ENCODE results near the gene PRPSAP1. TPM values are rescaled to one million over a fixed set of nuclear protein-coding genes. Genes with fewer than 3 reads are reported as not detected.

Gene PRPSAP1
- polyA plus RNA-seq, 3 donors: 45.8 to 58.2 (median 51.2) TPM

- intact Hi-C loops (cut with micrococcal nuclease): loop anchor here (1.0 to 10.0 kb wide), 4 partner anchors 38 to 159 kb away; partner anchors contain the start of gene RNF157 (in 1 of the 2)
- Histone ChIP-seq H3K9ac (ENCODE audit: insufficient read depth, low read length, poor library complexity, severe bottlenecking) (no peak overlapping the region), H2AFZ (ENCODE audit: insufficient read depth, low read depth, low read length, poor library complexity, severe bottlenecking) (no peak overlapping the region), H3K27me3 (ENCODE audit: control insufficient read depth in 2 of 2, insufficient read depth in 2 of 2, low read length in 2 of 2) (no peaks in the 10 kb centered on the region), H3K4me2 (replicated peaks; ENCODE audit: extremely low read depth, low read length, poor library complexity, severe bottlenecking) (no peak overlapping the region), H3K79me2 (ENCODE audit: insufficient read depth, low read length) (no peaks in the 10 kb centered on the region), H3K36me3 (replicated peaks in 1 of 2; ENCODE audit: control insufficient read depth in 1 of 2, insufficient read depth in 2 of 2, low read length in 2 of 2) (no peaks in the 10 kb centered on the region), H3K9me3 (replicated peaks in 1 of 2; ENCODE audit: control insufficient read depth in 1 of 2, insufficient read depth in 1 of 2, low read length in 2 of 2) (no peaks in the 10 kb centered on the region), H3K4me1 (ENCODE audit: control insufficient read depth in 1 of 2, insufficient read depth in 2 of 2, low read length in 2 of 2) (no peaks in the 10 kb centered on the region), H3K4me3 (replicated peaks in 1 of 3; ENCODE audit: low read depth in 2 of 3, low read length in 3 of 3) (no peak overlapping the region), H4K20me1 (ENCODE audit: insufficient read depth, low read length) (no peaks in the 10 kb centered on the region), H3K27ac (ENCODE audit: low read depth in 1 of 2, low read length in 2 of 2) (no peak overlapping the region)
- TF ChIP-seq CTCF (IDR thresholded peaks at IDR 0.05): peak; percentile 61
- 67% methylated on average over 2 of the region's 15 CpGs for WGBS (ENCODE audit: insufficient coverage)
- Mint-ChIP-seq H3K36me3 (no peaks in the 10 kb centered on the region), H3K4me3 (no peak overlapping the region), H3K9me3 (no peaks in the 10 kb centered on the region), H3K27ac (no peak overlapping the region), H3K27me3 (ENCODE audit: low read depth in 3 of 3) (peaks cover 3 to 5% (median 5%) of the 10 kb centered on the region in 3 donors), H3K4me1 (peaks cover 5% of the 10 kb centered on the region)
- no peak for DNase-seq
These were observed 73.9 kb downstream of the PRPSAP1 start for GRCh38 chr17:76279742-76280287.

GRCh38 chr17:76278952-76279741 is 74.6 kb downstream of the PRPSAP1 start:
- Histone ChIP-seq H3K4me2 (replicated peaks; ENCODE audit: extremely low read depth, low read length, poor library complexity, severe bottlenecking) (no peak overlapping the region), H3K9me3 (replicated peaks in 1 of 2; ENCODE audit: control insufficient read depth in 1 of 2, insufficient read depth in 1 of 2, low read length in 2 of 2) (no peaks in the 10 kb centered on the region), H3K27me3 (ENCODE audit: control insufficient read depth in 2 of 2, insufficient read depth in 2 of 2, low read length in 2 of 2) (no peaks in the 10 kb centered on the region), H3K4me3 (replicated peaks in 1 of 3; ENCODE audit: low read depth in 2 of 3, low read length in 3 of 3) (no peak overlapping the region), H3K4me1 (ENCODE audit: control insufficient read depth in 1 of 2, insufficient read depth in 2 of 2, low read length in 2 of 2) (peaks cover 0 to 1% of the 10 kb centered on the region in 2 donors), H2AFZ (ENCODE audit: insufficient read depth, low read depth, low read length, poor library complexity, severe bottlenecking) (no peak overlapping the region), H4K20me1 (ENCODE audit: insufficient read depth, low read length) (no peaks in the 10 kb centered on the region), H3K9ac (ENCODE audit: insufficient read depth, low read length, poor library complexity, severe bottlenecking) (no peak overlapping the region), H3K36me3 (replicated peaks in 1 of 2; ENCODE audit: control insufficient read depth in 1 of 2, insufficient read depth in 2 of 2, low read length in 2 of 2) (no peaks in the 10 kb centered on the region), H3K79me2 (ENCODE audit: insufficient read depth, low read length) (no peaks in the 10 kb centered on the region), H3K27ac (ENCODE audit: low read depth in 1 of 2, low read length in 2 of 2) (no peak overlapping the region)
- DNase-seq: peak; percentile 72 to 80 (median 79)
- Mint-ChIP-seq H3K4me1 (peaks cover 5% of the 10 kb centered on the region), H3K4me3 (no peak overlapping the region), H3K27me3 (ENCODE audit: low read depth in 3 of 3) (peaks cover 2 to 5% (median 5%) of the 10 kb centered on the region in 3 donors), H3K36me3 (no peaks in the 10 kb centered on the region), H3K9me3 (no peaks in the 10 kb centered on the region), H3K27ac (peak overlapping the region in 1 of 7 donors; percentile 82)
- 70% methylated on average over 20 of the region's 28 CpGs for WGBS (ENCODE audit: insufficient coverage)
- peak; percentile 99 for TF ChIP-seq CTCF (IDR thresholded peaks at IDR 0.05)
- intact Hi-C loops (cut with micrococcal nuclease): loop anchor here (1.0 to 10.0 kb wide), 4 partner anchors 37 to 158 kb away; partner anchors contain the start of gene RNF157 (in 1 of the 2)
